NCI-H2081 (cell line): ENCODE measurements around the gene RPL28.
A peak's percentile ranks its signal among the peaks of the same experiment; 100 is the strongest.

Experiments used
- DNase-seq, 2 experiments: peaks; one replicate each; lab custom pipeline; 2025; lab: John Stamatoyannopoulos, UW

Gene RPL28

GRCh38 chr19:55385724-55386492, at the start of gene RPL28:
Gene RPL28, plus strand, starts transcription at chr19:55385932. Its CDS starts 426 bp downstream, at chr19:55386358.
- DNase-seq, result peak; percentile 97

GRCh38 chr19:55336101-55336500, 49.6 kb upstream of the RPL28 start:
- DNase-seq, result no peak

DNA sequence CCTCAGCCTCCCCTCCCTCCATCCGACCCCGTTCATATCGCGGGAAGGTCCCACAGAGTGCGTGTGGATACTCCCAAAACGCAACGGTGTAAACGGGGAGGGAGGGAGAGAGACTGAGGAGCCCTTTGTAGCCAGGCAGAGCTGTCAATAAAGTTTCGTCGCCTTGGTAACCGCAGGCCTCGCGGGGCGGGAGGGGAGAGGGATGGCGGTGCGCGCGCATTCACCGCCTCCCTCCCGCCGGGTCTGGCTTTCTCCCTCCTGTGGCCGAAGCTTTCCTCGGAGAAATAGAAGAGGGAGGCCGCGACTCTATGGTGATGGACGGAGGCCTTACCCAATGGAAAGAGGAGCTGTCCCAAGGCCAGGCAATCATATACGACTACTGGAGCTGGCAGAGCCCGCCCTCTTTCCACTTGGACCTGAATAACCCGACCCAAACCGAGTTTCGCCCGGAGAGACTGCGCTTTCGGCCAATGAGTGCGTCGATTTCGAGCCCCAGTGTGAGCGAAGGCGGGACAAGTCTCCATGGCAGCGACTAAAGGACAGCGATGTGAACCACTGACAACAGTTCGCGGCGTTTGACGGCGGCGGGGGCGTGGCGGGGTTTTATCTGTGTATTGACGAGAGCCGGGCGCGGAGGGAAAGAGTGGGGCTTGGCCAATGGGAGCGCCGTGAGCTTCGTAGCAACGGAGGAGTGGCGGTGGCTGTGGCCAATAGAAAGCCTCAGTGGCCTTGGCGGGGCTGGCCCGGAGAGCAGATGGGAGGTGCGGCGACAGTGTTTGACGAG, 46.4 kb upstream of the RPL28 start, which contains the start of gene KMT5C:
Gene KMT5C, plus strand, starts transcription at position 772 of the 784 bp plus-strand sequence. CDS start 2,061 bp downstream, outside the sequence.
- peak; percentile 100 for DNase-seq

GRCh38 chr19:55339889-55340783, 45.6 kb upstream of the RPL28 start:
- DNase-seq, result no peak

DNA sequence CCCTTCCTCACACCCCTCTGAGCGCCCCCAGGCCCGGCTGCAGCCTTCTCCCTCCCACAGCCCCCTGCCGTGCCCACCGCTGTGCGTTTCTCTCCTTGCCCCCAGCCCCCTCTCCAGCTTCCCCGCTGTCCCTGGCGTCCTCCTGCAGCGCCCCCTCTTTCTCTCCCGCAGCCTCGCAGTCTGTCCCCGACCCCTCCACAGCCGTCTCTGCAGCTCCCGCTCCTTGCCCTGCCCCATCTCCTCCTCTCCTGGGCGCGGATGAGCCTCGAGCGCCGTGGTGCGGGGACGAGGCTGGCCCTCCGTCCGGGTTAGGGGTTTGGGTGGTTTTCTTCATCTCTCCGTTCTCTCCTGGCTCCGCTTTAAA, 45.0 kb upstream of the RPL28 start:
- peak in 1 of 2 experiments; percentile 53 for DNase-seq

DNA sequence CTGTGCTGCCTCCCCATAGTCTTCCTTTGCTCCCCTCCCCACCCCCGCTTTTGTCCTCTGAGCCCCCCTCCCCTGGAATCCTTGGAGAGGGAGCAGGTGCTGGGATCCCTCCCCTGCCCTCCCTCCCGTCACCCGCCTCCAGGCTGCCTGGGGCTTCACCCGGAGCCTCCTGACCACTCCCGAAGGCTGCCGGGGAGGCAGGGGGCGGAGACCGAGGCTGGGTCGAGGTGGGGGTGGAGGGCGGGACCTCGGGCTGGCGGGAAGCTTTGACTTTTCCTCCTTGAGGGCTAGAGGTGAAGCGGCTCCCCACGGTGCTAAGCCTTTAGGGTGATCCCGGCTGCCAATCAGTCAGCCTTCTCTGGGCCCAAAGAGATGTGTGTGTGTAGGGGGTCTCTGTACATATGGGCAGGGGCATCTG, 44.6 kb upstream of the RPL28 start:
- DNase-seq, result peak; percentile 76 to 84

- DNase-seq, result no peak
These were observed 43.9 kb upstream of the RPL28 start for GRCh38 chr19:55341595-55342531.

DNA sequence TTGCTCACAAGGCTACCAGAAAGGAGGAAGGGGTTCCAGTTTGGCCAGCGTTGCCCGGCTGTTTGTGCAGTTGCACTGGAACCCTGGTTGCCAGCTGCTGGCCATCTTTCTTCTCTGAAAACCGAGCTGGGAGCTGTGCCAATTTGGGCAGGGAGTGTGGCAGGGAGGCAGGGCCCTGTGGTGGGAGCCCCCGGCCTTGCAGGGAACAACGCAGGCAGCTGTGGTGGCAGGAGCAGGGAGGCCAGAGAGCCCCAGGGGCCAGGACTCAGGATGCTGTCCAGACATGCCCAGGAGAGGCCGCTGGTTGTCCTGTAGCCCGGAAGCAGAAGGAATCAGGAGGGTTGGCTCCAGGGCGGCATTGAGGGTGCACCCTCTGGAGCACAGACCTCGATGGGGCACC, 41.3 kb upstream of the RPL28 start:
- peak; percentile 49 to 70 for DNase-seq

- DNase-seq, result no peak
These were observed 40.5 kb upstream of the RPL28 start for GRCh38 chr19:55345101-55345817.

DNA sequence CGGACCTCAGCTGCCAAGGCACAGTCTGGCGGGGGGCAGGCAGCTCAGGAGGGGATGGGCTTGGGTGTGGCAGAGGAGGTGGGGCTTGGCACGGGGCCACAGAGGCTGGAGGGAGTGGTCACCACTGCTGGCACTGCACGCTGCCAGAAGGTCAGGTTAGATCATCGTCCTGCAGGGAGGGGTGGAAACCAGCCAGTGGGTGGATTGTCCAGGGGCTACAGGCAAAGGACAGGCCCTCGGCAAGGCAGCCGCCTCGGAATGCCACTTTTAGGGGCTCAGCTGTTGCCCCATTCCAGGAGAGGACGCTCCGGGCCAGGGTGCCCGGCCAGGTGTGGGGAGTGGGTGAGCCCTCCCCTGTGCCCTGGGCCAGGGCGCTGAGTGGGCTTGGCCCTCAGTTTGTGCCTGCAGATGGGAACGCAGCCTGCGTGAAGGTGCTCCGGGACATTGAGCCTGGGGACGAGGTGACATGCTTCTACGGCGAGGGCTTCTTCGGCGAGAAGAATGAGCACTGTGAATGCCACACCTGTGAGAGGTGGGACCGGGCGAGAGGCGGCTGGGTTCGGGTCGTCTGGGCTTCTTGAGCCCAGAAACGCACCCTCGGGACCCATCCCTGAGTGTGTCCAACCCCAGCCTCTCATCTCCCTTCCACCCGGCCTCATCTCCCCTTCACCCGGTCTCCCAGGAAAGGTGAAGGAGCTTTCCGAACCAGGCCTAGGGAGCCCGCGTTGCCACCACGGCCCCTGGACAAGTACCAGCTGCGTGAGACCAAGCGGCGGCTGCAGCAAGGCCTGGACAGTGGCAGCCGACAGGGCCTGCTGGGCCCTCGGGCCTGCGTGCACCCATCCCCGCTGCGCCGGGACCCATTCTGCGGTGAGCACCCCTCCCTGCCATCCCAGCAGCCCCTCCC, 39.7 kb upstream of the RPL28 start:
- DNase-seq, result no peak

- no peak for DNase-seq
These were observed 38.8 kb upstream of the RPL28 start for GRCh38 chr19:55346725-55347441.

DNA sequence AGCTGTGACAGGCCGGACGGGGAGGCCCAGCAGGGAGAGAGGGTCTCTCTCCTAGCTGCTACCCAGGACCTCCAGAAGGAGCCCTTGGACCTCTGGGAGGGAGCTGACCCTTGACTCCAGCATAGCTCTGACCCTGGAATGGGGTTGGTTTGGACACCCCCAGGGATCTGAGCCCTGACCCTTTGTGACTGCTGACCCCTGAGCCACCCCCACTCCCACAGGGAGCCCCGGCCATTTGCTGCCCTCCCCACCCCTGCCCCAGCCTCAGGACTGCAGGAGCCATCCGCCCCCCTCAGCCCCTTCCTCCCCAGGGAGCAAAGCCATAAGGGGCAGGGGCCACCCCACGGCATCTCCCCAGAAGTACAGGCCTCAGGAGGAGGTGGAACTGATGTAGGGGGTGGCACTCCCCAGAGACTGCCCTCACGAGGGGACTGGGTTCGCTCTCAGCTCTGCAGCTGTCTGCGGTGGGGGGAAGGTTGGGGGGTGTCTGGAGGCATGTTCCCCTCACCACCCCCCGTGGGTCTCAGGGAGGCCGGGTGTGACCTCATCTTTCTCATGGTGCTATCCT, 38.2 kb upstream of the RPL28 start:
- no peak for DNase-seq

GRCh38 chr19:55348317-55349034, 37.3 kb upstream of the RPL28 start:
- no peak for DNase-seq

DNA sequence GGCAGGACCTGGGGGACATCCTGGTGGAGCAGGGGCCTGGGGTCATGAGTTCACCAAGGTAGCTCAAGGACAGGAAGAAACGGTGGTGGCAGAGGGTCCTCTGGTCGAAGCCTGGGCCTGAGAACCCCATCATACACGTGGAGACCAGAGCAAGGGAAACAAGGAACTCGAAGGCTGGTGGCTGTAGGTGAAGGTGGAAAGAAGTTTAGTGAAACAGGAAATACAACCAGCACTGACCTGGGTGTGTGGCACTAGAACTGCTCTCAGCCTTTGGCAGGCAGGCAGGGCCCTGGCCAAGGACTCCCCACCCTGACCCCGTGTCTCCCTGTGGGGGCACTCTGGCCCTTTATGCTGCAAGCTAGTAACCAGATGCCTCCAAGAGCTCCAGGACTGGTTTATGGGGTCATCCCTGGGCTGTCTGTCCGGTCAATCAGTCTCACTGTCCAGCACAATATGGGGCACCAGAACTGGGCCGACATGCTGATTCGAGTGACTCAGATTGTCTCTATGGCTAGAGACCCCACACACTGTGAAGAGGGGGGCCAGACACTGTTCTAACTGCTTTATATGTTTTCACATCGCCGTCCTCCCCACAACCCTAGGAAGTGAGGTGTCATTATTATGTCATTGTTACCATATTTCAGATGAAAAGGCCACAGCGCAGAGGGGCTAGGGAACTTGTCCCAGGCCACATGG, 35.0 kb upstream of the RPL28 start:
- DNase-seq, result no peak

DNA sequence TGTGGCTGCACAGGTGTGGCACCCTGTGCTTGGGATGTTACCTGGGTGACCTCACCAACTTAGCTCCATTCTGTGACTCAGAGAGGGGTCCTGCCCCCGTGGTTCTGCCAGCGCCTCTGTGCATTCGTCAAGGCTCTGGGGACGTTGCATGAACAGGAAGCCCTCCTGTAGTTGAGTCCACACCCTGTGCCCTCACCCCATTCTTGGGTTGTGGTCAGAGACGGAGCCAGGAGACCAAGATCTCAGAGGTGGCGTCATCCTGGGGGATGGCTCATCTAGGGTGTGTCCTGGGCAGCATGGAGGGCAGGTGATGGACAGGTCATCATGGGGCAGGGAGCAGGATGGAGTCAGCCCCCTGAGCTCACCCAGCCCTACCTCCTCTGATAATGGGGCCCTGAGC, 33.7 kb upstream of the RPL28 start:
- no peak for DNase-seq

DNA sequence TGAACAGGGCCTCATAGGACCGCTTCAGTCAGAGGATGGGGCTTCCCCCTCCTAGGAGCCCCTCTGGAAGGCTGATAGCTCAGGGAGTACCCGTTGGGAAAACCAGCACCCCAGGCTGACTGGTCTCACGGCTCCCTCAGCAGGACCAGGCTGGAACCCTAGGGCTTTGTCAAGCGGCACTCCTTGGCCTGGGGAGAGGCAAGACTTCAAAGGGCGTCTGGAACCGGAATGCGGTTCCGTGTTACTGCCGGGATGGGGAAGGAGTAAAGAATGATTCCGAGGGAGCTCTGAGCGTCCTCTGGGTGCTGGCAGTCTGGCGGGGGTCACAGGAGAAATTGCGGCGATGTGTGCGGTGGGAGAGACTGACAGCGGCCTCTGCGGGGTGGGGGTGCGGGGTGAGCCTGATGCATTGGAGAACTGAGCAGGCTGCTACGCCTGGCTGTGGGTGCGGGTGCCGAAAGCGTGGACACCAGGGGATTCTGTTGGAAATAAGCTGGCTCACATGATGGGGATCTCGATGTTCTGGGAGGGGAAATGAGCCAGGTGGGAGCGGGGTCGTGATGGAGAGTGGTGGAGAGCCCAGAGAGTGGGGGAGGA, 33.1 kb upstream of the RPL28 start:
- no peak for DNase-seq
